ENCODE data around the gene TFR2. TPM values are rescaled to one million over a fixed set of nuclear protein-coding genes. Genes with fewer than 3 reads are reported as not detected.

The TFR2 gene
- total RNA-seq, 1 donor from 2014 or later, result 21.2 TPM

DNA sequence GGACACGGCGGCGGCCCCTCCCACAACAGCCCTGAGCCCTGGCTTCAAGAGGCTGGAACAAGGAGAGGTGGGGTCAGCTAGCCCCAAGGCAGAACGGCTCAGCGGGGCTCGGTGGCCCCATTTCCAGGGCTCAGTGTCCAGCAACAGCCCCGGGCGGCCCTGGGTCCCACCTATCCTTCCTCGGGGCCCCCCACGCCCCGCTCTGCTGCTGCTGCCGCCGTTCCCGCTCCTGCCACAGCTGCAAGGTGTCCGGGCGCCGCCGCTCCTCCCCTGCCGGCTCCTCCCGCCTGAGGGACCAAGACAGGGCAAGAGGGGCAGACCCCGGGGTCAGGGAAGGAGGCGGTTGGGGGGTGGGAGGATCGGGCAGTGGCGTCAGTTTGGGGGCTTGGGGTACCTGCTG lies 64.2 kb downstream of the TFR2 start:
- intact Hi-C loops (cut with micrococcal nuclease), result no loop called here

DNA sequence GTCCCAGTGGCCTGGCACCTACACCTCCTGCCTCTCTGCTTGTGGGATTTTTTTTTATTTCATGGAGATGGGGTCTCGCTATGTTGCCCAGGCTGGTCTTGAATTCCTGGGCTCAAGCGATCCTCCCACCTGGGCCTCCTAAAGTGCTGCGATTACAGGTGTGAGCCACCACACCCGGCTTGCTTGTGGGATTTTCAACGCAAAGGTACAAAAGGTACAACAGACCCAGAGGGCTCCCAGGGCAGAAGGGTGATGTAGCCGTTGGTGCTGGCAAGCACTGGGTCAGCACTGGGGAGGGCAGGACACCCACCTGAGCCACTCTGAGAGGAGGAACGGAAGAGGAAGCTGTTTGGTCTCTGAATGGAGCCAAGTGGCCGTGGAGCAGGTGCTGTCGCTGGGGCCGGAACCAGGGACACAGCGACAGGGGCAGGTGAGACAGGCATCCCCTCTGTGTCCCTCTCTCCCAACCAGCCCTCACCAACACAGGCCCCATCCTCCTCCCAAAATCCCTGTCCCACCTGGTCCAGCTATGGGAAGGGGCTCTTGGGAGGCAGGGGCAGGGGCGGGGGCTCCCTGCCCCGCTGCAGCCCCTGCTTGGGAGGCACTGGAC lies 64.9 kb downstream of the TFR2 start:
- intact Hi-C loops (cut with micrococcal nuclease), result no loop called here
- Mint-ChIP-seq H3K4me1 (peaks cover 2% of the 10 kb centered on the region), H3K9me3 (no peaks in the 10 kb centered on the region), H3K4me3 (no peak overlapping the region), H3K27ac (no peak overlapping the region), H3K27me3 (no peaks in the 10 kb centered on the region), H3K36me3 (ENCODE audit: low read depth) (peaks cover 42% of the 10 kb centered on the region)
- DNase-seq, result no peak

More for the DNA sequence above, 64.2 kb downstream of the TFR2 start:
- H3K9me3 Mint-ChIP-seq, result no peaks in the 10 kb centered on the region
- H3K4me3 Mint-ChIP-seq, result no peak overlapping the region
- no peak for DNase-seq
- H3K36me3 Mint-ChIP-seq (ENCODE audit: low read depth), result peaks cover 39% of the 10 kb centered on the region
- no peak overlapping the region for H3K27ac Mint-ChIP-seq
- H3K27me3 Mint-ChIP-seq, result no peaks in the 10 kb centered on the region
- no peaks in the 10 kb centered on the region for H3K4me1 Mint-ChIP-seq

DNA sequence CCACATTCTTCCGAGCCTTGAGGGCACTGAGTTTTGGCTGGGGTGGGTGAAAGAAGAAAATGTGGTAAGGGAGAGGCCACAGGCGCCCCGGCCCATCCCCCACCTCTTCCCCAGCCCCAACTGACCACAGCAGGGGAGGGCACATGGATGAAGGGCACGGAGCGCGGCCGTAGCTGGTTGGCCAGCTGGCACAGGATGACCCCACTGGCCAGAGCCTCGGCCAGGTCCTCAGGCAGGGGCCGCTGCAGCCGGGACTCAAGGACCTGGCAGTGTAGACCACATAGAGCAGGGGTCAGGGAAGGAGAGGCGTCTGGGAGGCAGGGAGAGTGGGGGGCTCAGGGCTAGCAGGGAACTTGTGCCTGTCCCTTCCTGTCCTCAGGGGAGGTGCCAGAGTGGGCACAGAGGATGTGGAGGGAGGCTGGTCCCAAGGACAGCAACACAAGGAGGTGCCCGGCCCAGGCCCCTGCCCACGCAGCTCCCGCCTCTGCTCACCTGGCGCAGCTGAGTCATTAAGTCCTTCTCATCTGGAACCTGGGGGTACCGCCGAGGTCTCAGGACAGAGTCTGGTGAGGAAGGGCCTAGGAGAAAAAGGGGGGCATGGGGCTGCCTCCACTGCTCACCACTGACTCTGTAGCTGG lies 65.5 kb downstream of the TFR2 start:
- H3K4me1 Mint-ChIP-seq, result peaks cover 2% of the 10 kb centered on the region
- no peak for DNase-seq
- H3K9me3 Mint-ChIP-seq, result no peaks in the 10 kb centered on the region
- no peak overlapping the region for H3K27ac Mint-ChIP-seq
- H3K27me3 Mint-ChIP-seq, result no peaks in the 10 kb centered on the region
- peaks cover 42% of the 10 kb centered on the region for H3K36me3 Mint-ChIP-seq (ENCODE audit: low read depth)
- intact Hi-C loops (cut with micrococcal nuclease), result no loop called here
- no peak overlapping the region for H3K4me3 Mint-ChIP-seq

DNA sequence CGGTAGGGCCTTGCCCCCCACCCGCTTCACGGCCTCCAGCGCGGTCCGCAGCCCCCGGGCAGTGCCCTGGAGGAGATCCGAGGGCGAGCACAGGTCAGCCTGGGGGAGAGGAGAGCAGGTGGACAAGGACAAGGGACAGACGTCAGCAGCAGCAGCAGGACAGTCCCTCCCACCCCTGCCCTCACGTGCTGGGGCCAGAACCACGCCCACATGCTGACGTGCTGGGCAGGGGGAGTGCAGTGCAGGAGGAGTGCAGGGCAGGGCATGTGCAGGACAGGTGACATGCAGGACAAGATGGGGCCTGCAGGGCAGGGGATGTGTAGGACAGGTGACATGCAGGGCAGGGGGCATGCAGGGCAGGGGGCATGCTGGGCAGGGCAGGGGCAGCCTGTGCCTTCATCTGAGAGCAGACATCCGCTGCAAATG lies 66.1 kb downstream of the TFR2 start:
- Mint-ChIP-seq H3K27me3 (no peaks in the 10 kb centered on the region), H3K4me3 (no peak overlapping the region), H3K27ac (no peak overlapping the region), H3K36me3 (ENCODE audit: low read depth) (peaks cover 42% of the 10 kb centered on the region), H3K9me3 (no peaks in the 10 kb centered on the region), H3K4me1 (peaks cover 2% of the 10 kb centered on the region)
- no peak for DNase-seq
- intact Hi-C loops (cut with micrococcal nuclease), result no loop called here

DNA sequence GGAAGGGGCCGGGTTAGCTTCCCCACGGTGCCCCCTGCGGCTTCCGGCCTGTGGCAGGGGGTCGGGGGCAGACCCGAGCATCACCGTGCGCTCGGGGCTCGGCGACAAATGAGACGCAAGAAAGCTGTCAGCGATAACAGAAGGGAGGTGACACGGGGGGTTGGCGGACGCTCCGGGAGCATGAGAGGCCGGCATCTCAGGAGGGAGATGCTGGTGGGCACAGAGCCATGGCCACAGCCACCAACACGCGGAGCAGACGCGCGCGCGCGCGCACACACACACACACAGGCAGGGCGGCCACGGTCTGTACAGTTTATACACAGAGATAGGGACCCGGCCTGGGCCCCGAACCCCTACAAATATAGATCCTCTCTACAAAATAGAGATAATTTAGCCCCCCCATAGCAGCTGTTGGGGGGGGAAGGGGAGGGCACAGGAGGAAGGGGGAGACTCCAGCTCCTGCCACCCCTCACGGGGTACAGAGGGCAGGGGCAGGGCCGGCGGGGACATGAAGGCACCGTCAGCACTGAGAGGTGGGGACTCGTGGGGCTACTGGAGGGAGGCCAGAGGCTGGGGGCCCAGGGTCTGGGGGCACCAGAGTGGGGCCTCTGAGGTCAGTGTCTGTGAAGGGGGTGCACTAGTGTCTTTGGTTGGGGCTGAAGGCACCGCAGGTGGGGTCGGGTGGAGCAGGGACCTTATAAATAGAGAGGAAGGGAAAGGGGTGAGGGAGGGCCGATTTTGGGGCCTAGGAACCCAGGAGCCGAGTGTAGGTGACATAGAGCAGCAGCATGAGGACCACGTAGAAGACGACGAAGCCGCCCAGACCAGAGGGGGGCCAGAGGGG lies 66.8 kb downstream of the TFR2 start:
- intact Hi-C loops (cut with micrococcal nuclease), result no loop called here
- H3K27ac Mint-ChIP-seq, result no peak overlapping the region

DNA sequence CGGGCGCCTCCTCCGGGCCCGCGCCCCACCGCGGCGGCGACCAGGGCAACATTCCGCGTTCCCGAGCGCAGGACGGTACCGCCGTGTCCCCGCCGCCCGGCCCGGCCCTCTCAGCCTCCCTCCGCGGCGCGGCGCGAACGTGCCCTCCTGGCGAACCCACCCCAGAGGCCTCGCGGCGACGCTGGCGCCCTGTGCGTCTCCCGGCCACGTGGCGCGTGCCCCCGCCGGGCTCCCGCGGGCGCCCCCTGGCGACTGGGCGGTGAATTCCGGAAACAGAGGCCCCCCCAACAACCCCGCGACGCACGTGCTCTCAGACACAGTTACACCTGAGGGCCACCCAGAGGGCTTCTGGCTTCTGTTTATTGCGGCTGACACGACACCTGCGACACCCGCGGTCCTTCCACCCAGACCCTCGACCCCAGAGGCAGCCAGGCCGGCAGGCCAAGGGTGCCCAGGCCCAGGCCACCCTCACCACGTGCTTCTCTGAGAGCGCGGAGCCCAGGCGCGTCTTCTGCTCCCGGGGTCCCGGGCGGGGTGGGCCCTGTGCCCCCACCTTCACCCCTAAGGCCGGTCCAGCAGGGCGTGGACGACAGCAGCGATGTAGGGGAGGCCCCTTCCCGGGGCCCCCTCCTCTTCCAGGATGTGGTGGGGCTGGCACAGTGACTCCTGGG lies 67.5 kb downstream of the TFR2 start, which contains the start of gene SAP25:
Gene SAP25 (minus strand): TSS at position 210 of the 671 bp plus-strand sequence. CDS start 158 bp downstream, at position 52.
- Mint-ChIP-seq H3K4me3 (no peak within 1 kb of the TSS), H3K4me1 (peaks cover 9% of the 10 kb centered on the region), H3K9me3 (no peaks in the 10 kb centered on the region), H3K36me3 (ENCODE audit: low read depth) (peaks cover 35% of the 10 kb centered on the region), H3K27ac (no peak within 1 kb of the TSS), H3K27me3 (peaks cover 3% of the 10 kb centered on the region)
- no peak for DNase-seq
- intact Hi-C loops (cut with micrococcal nuclease), result no loop called here

More for the DNA sequence above, 66.8 kb downstream of the TFR2 start:
- Mint-ChIP-seq H3K4me1 (peaks cover 3% of the 10 kb centered on the region), H3K27me3 (no peaks in the 10 kb centered on the region), H3K36me3 (ENCODE audit: low read depth) (peaks cover 39% of the 10 kb centered on the region), H3K4me3 (no peak overlapping the region), H3K9me3 (no peaks in the 10 kb centered on the region)
- DNase-seq, result no peak

DNA sequence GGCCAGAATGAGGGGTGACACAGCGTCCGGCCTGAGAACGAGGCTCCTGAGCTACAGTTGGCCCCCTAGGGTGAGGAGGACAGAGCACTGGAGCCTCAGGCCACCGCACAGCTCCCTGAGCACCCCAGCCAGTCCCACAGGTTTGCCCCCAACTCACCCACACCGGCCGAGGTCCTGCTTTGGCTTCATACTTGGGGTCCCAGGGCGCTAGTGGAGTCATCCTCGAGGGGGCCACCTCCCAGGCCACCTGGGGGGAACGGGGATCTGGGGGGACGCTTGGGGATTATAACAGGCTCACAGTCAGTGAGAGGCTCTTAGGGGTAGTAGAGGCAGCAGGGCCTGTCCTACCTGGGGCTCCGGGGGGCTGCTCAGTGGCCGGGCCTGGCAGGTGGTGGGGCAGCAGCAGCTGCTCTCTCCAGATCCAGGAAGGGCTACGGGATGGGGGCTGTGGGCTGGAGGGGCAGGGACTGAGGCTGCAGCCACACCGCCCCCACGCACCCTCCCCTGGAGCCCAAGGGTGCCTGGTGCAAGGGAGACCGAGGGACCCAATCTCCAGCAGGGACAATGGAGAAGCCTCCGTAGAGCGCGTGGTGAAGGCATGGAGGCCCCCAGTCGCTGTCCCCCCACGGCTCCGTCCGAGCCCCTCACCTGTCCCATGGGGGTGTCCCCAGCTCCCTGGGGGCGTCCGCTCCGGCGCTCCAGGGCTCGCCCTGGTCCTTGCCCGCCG lies 68.2 kb downstream of the TFR2 start:
- Mint-ChIP-seq H3K4me1 (peaks cover 13% of the 10 kb centered on the region), H3K27ac (no peak overlapping the region), H3K36me3 (ENCODE audit: low read depth) (peaks cover 31% of the 10 kb centered on the region), H3K9me3 (no peaks in the 10 kb centered on the region), H3K4me3 (no peak overlapping the region), H3K27me3 (peaks cover 3% of the 10 kb centered on the region)
- DNase-seq, result no peak
- intact Hi-C loops (cut with micrococcal nuclease), result no loop called here

DNA sequence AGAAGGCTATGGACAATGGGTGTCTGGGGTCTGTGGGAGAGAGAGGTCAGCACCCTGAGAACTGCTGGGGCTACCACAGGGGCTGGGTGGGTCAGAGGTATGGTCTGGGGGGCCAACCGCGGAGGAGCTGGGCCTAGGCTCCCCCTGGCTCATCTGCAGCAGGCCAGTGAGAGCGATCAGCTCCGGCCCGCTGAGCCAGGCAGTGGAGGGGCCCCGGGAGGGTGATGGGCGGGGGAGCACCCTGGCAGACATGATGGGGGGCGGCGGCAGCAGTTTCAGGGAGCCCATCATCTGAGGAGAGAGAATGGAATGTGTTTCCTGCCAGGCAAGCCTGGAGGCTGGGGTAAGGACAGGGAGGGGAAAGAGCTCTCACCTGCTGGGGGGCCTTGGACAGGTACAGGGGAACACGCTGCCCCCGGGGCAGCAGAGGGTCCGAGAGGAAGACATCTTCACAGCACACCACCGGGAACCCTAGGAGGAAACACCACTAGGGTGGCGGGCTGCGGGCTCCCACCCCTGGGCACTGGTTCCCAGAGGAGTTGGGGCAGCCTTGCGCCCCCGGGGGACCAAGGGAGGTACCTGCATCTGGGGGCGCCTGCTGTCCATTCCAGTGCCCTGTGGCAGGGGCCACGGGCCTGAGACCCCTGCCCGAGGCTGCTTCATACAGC lies 68.9 kb downstream of the TFR2 start:
- peaks cover 24% of the 10 kb centered on the region for H3K36me3 Mint-ChIP-seq (ENCODE audit: low read depth)
- no peaks in the 10 kb centered on the region for H3K9me3 Mint-ChIP-seq
- H3K4me3 Mint-ChIP-seq, result no peak overlapping the region
- peaks cover 19% of the 10 kb centered on the region for H3K4me1 Mint-ChIP-seq
- peaks cover 3% of the 10 kb centered on the region for H3K27me3 Mint-ChIP-seq
- no peak overlapping the region for H3K27ac Mint-ChIP-seq
- DNase-seq, result no peak
- intact Hi-C loops (cut with micrococcal nuclease), result no loop called here

DNA sequence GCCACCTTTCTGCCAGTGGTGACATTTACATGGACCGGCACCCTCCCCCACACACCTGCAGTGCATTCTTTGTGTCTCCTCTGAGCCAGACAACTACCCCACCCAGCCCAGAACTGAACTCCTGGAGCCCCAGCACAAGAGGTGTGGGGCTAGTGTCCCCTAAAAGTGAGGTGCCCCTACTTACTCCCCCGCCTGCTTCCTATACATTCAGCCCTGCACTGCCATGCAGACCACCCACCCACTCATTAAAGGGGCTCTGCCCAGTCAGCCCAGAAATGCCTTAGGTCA lies 69.6 kb downstream of the TFR2 start:
- H3K27me3 Mint-ChIP-seq, result peaks cover 3% of the 10 kb centered on the region
- peaks cover 19% of the 10 kb centered on the region for H3K4me1 Mint-ChIP-seq
- peaks cover 22% of the 10 kb centered on the region for H3K36me3 Mint-ChIP-seq (ENCODE audit: low read depth)
- DNase-seq, result no peak
- intact Hi-C loops (cut with micrococcal nuclease), result no loop called here
- H3K9me3 Mint-ChIP-seq, result no peaks in the 10 kb centered on the region
- H3K4me3 Mint-ChIP-seq, result no peak overlapping the region
- H3K27ac Mint-ChIP-seq, result no peak overlapping the region

DNA sequence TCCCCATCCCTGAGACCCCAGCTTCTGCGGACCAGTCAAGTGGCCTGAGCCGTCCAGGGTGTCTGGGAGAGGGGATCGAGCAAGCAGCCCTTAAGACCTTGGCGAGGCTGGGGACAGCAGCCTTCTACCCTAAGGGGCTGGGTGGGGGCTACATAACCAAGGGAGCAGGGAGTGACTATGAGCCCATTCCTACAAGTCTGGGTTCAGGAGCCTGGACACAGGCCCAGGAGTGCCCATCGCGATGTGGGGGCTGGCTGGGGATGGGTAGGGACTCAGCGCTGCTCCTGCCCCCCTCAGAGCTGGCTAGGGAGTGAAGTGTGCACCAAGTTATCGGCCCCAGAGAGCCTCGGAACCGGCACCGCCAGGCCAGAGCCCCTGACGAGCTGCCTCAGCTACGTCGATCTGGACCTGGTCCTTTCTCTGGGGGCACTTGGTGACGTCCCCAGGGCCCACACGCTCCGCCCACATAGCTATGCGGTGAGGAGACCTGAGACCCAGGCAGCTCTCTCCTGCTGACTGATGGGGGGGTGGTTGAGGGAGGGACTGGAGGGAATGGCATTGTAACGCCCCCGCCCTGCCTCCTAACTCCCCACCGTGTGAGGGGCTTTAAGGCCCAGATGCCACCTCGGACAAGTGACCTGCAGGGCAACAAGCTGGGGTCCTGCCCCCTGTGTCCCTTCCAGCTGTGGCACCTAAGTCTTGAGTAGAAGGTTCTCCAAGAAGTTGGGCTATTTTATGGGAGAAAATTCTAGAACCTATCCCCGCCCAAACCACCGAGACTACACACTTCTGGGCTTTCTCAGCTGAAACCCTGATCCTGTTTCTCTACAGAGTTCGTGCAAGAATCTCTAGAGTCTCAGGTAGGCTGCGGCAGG lies 70.2 kb downstream of the TFR2 start:
- Mint-ChIP-seq H3K4me1 (peaks cover 19% of the 10 kb centered on the region), H3K4me3 (no peak overlapping the region), H3K27me3 (peaks cover 3% of the 10 kb centered on the region), H3K27ac (no peak overlapping the region), H3K36me3 (ENCODE audit: low read depth) (peaks cover 18% of the 10 kb centered on the region), H3K9me3 (no peaks in the 10 kb centered on the region)
- intact Hi-C loops (cut with micrococcal nuclease), result no loop called here
- no peak for DNase-seq
